Activated effector memory CD4-positive, alpha-beta T cell treated with Interleukin-2 at 50 U/mL for 16 hours (primary cell): Measurements from ENCODE around the gene FAM168B.
A peak's percentile ranks its signal among the peaks of the same experiment; 100 is the strongest.
"Not testable (repeated sequence)": the region's sequence is repeated elsewhere in the genome, so short reads cannot be mapped to it uniquely, and the experiment has no call there.

Source experiments
- DNase-seq: peaks from one replicate; pipeline ENCODE4 v3.0.0-alpha.2; 2020

Gene FAM168B, protein sequence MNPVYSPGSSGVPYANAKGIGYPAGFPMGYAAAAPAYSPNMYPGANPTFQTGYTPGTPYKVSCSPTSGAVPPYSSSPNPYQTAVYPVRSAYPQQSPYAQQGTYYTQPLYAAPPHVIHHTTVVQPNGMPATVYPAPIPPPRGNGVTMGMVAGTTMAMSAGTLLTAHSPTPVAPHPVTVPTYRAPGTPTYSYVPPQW

GRCh38 chr2:131093006-131093695, at the start of gene FAM168B:
FAM168B (minus strand) TSS chr2:131093460; CDS start chr2:131082646, 10,814 bp downstream.
- DNase-seq, result peak; percentile 89

DNA sequence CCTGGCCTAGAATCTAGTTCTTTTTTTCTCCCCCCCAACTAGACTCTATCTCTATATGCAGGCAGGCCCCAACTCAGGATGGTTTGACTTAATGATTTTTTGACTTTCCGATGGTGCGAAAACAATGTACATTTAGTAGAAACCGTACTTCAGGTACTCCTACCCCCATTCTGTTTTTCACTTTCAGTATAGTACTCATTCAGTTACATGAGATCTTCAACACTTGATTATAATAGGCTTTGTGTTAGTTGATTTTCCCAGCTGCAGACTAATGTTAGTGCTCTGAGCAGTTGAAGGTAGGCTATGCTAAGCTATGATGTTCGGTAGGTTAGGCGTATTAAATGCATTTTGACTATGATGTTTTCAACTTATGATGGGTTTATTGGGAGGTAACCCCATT, 49.6 kb upstream of the FAM168B start:
- no peak for DNase-seq

DNA sequence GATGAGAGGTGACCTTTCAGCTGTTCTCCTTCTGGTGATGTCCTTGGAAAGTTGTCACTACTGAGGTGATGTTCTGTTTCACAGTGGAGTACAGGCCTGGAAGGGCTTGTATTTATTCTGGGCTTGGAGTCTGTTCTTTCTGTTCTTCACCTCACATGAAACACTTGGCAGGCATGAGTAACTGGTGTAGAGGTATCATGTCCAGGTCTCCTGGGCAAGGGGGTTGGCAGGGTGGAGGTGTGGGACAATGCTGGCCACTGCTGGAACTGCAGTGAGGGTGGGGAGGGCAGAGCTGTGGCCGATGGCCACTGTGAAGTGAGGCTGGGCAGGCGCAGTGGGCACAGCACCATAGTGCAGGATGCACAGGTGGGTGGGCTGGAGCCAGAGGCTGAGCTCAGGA, 47.3 kb upstream of the FAM168B start:
- no peak for DNase-seq

DNA sequence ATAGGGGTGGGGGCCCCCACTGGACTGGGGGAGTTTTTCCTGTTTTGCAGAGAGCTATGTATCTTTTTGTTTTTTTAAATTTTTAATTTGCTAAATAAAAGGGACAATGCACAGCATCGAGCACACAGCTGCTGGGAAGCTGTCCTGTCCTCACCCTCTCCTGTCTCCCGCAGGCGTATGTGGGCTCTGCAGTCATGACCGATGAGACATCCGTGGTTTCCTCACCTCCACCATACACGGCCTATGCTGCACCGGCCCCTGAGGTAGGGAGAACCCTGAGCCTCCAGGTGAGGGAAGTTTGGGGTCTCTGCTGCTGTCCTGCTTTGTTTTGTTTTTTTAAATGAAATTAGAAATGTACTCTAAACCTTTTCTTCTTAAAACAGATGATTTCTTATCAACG, 39.5 kb upstream of the FAM168B start:
- no peak for DNase-seq

DNA sequence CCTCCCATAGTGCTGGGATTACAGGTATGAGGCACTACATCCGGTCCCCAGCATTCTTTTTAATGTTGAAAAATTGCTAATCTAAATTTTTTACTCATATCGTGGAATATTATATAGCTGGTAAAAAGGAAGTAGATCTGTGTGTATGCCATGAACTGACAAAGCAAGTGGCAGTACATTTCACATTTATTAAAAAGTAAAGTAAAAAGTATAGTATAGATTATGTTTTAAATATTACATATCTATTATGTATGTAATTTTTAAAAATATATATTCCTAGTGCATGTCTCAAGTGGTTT, 37.0 kb upstream of the FAM168B start:
- no peak for DNase-seq

GRCh38 chr2:131127981-131128380, 34.7 kb upstream of the FAM168B start:
- DNase-seq, result no peak

DNA sequence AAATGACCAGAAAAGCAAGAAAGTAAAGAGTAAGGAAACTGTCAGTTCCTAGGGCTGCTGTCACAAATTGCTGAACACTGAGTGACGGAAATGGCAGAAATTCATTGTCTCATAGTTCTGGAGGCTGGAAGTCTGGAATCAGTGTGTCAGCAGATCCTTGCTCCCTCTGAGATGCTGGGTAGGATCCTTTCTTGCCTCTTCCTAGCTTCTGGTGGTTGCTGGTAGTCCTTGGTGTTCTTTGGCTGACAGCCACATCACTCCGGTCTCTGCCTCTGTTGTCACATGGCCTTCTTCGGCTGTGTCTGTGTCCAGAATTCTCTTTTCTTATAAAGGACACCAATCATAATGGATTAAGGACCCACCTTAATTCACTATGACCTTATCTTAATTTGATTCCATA, 33.8 kb upstream of the FAM168B start:
- no peak for DNase-seq

DNA sequence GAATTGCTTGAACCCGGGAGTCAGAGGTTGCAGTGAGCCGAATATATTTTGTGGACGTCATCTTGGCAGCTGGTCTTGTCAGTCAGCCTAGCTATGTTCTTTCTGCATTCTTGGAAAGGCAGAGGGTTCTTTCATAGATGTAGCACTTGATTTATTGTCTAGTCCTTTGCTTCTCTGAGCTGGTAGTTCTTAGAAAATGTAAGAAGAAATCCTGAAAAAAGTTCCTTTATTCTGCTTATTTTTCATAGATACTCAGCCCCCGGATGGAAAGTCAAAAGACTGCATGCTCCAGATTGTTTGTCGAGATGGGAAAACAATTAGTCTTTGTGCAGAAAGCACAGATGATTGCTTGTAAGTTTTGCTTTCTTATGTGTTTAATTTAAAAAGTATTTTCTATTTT, 33.2 kb upstream of the FAM168B start:
- DNase-seq, result no peak

DNA sequence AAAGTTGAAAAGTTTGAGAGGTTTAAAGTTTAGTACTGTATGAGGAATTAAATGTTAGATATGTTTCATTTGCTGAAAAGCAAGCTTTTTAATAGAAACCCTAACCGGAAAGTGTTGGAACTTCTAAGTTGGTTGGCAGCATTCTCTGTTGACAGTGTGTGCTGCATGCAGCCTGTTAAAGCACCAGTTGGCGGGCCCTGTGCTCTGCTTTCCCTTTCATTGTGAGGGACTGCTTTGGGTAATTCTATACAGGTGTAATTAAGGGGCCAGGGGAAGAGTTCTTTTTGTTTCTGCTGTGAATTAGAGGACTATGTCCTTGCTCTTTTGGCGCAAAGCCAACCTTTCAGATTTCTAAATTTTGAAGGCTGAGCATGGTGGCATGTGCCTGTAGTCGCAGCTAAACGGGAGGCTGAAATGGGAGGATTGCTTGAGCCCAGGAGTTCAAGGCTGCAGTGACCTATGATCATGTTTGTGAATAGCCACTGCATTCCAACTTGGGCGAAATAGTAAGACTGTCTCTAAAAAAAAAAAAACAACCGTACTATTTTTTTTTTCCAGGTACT, 32.0 kb upstream of the FAM168B start:
- DNase-seq, result no peak

GRCh38 chr2:131123192-131123591, 29.9 kb upstream of the FAM168B start:
- no peak for DNase-seq

GRCh38 chr2:131122496-131122895, 29.2 kb upstream of the FAM168B start:
- DNase-seq, result no peak

DNA sequence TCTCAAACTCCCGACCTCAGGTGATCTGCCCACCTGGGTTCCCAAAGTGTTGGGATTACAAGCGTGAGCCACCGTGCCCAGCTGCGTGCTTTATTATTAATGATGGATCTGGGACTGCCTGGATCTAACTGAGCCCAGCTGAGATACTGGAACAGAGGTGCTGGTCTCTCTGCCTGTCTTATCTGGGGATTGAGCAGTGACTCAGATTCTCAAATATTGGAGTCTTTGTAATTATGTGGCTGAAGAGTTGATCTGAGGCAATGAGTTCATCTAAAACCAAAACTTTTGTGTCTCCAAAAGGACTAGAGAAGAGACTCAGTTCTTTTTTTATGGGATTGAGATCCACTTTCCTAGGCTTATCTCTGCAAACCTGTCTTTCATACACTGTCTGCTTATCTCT, 28.2 kb upstream of the FAM168B start:
- no peak for DNase-seq

- DNase-seq, result no peak
Observed at GRCh38 chr2:131120815-131121317, 27.6 kb upstream of the FAM168B start.

DNA sequence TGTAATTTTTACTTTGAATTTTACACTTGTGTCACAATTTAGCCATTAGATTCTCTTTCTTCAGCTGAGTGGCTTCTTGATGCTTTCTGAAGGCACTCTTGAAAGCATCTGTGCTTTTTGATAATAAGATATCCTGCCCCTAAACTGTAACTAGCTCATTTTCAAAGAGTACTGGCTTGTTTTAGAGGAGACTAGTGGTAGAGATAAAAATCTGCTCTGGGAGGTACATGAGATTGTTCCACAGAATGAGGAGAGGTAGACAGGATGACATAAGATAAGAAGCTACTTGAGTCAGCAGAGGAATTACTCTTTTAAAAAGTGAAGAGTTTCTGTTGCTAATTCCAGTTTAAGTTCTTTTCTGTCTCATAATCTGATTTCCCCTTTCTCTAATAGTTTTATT, 22.5 kb upstream of the FAM168B start:
- no peak for DNase-seq

DNA sequence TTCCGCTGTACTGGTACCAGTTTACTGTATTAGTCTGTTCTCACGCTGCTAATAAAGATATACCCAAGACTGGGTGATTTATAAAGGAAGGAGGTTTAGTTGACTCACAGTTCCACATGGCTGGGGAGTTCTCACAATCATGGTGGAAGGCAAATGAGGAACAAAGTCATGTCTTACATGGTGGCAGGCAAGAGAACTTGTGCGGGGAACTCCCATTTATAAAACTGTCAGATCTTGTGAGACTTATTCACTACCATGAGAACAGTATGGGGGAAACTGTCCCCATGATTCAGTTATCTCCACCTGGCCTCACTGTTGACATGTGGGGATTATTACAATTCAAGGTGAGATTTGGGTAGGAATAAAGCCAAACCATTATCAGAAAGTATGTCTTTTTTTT, 21.7 kb upstream of the FAM168B start:
- DNase-seq, result not testable (repeated sequence)

- no peak for DNase-seq
Observed at GRCh38 chr2:131113566-131114227, 20.4 kb upstream of the FAM168B start.

DNA sequence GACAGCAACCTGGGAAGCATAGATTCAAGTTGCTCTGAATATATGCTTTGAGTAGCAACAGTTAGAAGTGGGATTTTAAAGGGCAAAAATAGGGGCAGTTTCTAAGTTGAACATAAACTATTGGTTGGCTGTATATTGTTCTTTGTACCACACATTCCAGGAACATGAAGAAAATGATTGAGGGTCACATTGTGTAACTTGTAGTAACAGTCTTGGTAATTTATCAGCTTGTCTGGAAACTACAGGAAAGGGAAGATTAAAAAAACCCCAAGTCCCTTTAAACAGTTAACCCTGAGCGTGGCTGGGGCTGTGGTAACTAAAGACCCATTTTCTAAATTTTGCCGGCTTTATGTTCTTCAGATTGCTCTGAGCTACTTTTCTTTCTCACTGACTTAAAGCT, 19.3 kb upstream of the FAM168B start:
- no peak for DNase-seq

GRCh38 chr2:131105950-131106801, 12.9 kb upstream of the FAM168B start:
- DNase-seq, result no peak

GRCh38 chr2:131105156-131105949, 12.1 kb upstream of the FAM168B start, which contains the start of gene PLEKHB2:
PLEKHB2 (plus strand) TSS chr2:131105336; CDS start chr2:131120942, 15,606 bp downstream.
- DNase-seq, result peak; percentile 92

DNA sequence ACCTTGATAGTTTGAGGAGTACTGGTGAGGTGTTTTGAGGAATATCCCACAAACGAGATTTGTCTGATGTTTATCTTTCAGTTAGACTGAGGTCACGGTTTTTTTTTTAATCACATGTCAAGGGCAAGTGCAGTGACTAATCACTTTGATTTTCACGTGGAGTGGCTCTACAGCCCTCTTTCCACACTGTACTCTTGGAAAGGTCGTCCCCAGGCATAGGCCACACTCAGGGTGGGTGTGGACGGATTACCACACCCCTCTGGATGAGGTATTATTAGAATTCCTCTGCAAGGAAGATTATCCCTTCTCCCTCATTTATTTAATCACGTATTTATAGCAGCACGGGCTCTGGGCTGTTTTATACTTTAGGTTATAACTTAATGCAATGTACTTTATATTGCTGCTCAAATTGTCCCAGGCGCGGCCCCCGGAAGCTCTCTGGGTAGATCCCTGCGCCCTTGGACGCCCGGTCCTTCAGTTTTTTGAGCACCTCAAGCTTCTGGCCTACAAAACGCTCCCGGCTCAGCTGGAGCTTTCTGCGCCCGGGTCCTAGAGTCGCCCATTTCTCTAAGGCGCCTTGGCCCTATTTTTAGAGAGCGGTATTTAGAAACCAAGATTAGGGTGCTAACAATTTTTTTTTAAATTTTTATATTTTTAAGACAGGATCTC, 11.4 kb upstream of the FAM168B start:
- peak; percentile 28 for DNase-seq

GRCh38 chr2:131103165-131103564, 9.9 kb upstream of the FAM168B start:
- no peak for DNase-seq
